OCI-LY1 (cell line): ENCODE results near the gene RAB3IL1.

Experiments used
- EZH2 ChIP-seq: fragments of 200-600 bp; sonication (generic), shearing (Covaris generic); IDR thresholded peaks from 2 replicates; pipeline ENCODE4 v1.8.0; 2017; ENCODE audit warnings: borderline replicate concordance, mixed run types, mild to moderate bottlenecking, antibody characterized with exemption, low read length, moderate library complexity, mixed read lengths
- TF ChIP-seq, protein P1 (sequence below): fragments of 200-600 bp; sonication (generic), shearing (Covaris generic); IDR thresholded peaks from 2 replicates; pipeline ENCODE4 v1.5.1; 2017; ENCODE audit warnings: mild to moderate bottlenecking, antibody characterized with exemption, low read length, moderate library complexity, mixed read lengths

DNA sequence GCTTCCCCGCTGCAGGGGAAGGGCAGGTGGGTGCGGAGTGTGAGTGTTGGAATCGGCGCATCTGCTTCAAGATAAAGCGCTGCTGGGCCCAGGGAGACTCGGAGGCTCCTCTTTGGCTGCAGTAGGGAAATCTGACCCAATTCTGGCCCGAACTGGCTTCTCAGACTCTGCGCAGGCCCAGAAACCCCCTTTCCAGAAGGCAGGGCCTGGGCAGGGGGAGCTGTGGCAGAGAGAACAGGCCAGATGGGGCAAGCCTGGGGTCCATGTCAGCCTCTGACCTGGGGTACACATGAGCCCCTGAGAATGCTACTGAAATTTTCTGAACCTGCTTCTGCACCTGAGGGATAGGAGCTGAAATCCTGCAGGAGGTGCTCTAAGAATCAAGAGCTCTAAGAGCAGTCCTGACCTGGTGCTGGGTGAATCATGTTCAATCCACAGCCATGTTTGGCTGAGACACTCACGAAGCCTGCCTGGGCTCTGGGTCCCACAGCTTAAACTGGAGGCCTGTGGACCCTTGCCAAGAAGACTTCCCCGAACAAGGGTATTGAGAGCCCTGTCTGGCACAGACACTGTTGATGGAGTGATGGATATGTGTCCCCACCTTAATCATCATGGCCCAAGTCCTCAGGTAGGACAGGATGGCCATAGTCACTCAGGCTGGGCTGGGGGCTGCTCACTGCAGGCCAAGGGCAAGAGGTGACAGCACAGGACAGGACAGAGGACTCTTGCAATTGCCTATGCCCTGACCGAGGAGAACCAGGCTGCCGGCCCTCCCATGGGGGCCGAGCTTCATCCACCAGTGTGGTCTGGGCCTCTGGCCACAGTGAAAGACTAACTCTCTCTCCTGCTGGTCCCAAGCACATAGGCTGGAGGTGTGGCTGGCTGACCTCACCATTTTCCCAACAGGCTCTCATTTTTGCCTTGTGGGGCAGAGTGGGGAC is 6.9 kb downstream of the RAB3IL1 start:
- TF ChIP-seq, protein P1, sequence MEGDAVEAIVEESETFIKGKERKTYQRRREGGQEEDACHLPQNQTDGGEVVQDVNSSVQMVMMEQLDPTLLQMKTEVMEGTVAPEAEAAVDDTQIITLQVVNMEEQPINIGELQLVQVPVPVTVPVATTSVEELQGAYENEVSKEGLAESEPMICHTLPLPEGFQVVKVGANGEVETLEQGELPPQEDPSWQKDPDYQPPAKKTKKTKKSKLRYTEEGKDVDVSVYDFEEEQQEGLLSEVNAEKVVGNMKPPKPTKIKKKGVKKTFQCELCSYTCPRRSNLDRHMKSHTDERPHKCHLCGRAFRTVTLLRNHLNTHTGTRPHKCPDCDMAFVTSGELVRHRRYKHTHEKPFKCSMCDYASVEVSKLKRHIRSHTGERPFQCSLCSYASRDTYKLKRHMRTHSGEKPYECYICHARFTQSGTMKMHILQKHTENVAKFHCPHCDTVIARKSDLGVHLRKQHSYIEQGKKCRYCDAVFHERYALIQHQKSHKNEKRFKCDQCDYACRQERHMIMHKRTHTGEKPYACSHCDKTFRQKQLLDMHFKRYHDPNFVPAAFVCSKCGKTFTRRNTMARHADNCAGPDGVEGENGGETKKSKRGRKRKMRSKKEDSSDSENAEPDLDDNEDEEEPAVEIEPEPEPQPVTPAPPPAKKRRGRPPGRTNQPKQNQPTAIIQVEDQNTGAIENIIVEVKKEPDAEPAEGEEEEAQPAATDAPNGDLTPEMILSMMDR: no peak
- TF ChIP-seq EZH2: no peak
